A549 (cell line): Measurements from ENCODE around the gene L3MBTL4. TPM values are rescaled to one million over a fixed set of nuclear protein-coding genes. Genes with fewer than 3 reads are reported as not detected.

ENCODE experiments used
- ATAC-seq, 2 experiments: fragments of 200-7000 bp in 1 of 2; fragments of >200 bp in 1 of 2; cut with Nextera tagmentation in 1 of 2; cut with Tn5 transposase in 1 of 2; 3 replicates each; pipeline versions ENCODE4 v1.8.0 to v1.9.1; 2018 to 2020; ENCODE audit warnings: mild to moderate bottlenecking in 1 of 2, moderate library complexity in 1 of 2
- CTCF ChIA-PET: fragments of 300-600 bp; sonication (Branson Sonifier 250); formaldehyde crosslinking; extraction: SDS; loops from one replicate; lab custom pipeline; 2021; ENCODE audit warnings: antibody characterized with exemption, inconsistent platforms; lab: Yijun Ruan, JAX
- POLR2A ChIA-PET: fragments of 350-600 bp; formaldehyde crosslinking; extraction: SDS; loops from one replicate; lab custom pipeline; 2021; ENCODE audit warnings: antibody characterized with exemption, inconsistent platforms; lab: Yijun Ruan, JAX
- DNase-seq, 2 experiments: peaks; one replicate each; pipeline versions ENCODE4 v3.0.0 to v3.0.0-alpha.2; 2011 to 2016; ENCODE audit warnings: low read depth in 1 of 2, low spot score in 1 of 2
- FAIRE-seq: peaks from 2 replicates; lab custom pipeline; 2011; peaks lifted over from hg19 to GRCh38; lab: Jason Lieb, UNC
- H3K27ac ChIP-seq, 2 experiments: fragments of >200 bp; sonication (Bioruptor Twin); formaldehyde crosslinking; 3 replicates each; pipeline ENCODE4 v1.5.1; 2016 to 2017
- H3K4me1 ChIP-seq: fragments of >200 bp; sonication (Bioruptor Twin); formaldehyde crosslinking; 3 replicates; pipeline ENCODE4 v1.6.1; 2016
- H3K4me2 ChIP-seq: fragments of >200 bp; sonication (Bioruptor Twin); formaldehyde crosslinking; 3 replicates; pipeline ENCODE4 v1.6.1; 2016
- H3K4me3 ChIP-seq: fragments of >200 bp; sonication (Bioruptor Twin); formaldehyde crosslinking; 3 replicates; pipeline ENCODE4 v1.5.1; 2016
- H3K9me3 ChIP-seq: fragments of >200 bp; sonication (Bioruptor Twin); formaldehyde crosslinking; 3 replicates; pipeline ENCODE4 v1.6.1; 2016
- BHLHE40 ChIP-seq: IDR thresholded peaks from 2 replicates; pipeline ENCODE4 v1.6.1; 2012; ENCODE audit warnings: low read depth, low read length, inconsistent platforms
- FOSL2 ChIP-seq, 2 experiments: fragments of 450-650 bp in 1 of 2; fragments of >200 bp in 1 of 2; sonication (Bioruptor Twin) in 1 of 2; formaldehyde crosslinking; IDR thresholded peaks; 2 replicates each; pipeline versions ENCODE4 v1.5.0 to v1.6.1; 2016 to 2020; ENCODE audit warnings: mild to moderate bottlenecking in 1 of 2, moderate library complexity in 1 of 2
- HES2 ChIP-seq: fragments of >200 bp; sonication (Bioruptor Twin); formaldehyde crosslinking; IDR thresholded peaks from 2 replicates; pipeline ENCODE4 v1.6.1; 2016
- HEYL ChIP-seq: fragments of 250-450 bp; sonication (Bioruptor Pico); IDR thresholded peaks from 2 replicates; pipeline ENCODE4 v1.8.0; 2021; ENCODE audit warnings: mild to moderate bottlenecking, moderate library complexity
- HOXA7 ChIP-seq: fragments of 250-450 bp; sonication (Bioruptor Pico); IDR thresholded peaks from 2 replicates; pipeline ENCODE4 v1.5.0; 2020; ENCODE audit warnings: mild to moderate bottlenecking, moderate library complexity
- HOXB5 ChIP-seq: fragments of 250-450 bp; sonication (Bioruptor Pico); IDR thresholded peaks from 2 replicates; pipeline ENCODE4 v1.5.0; 2020; ENCODE audit warnings: mild to moderate bottlenecking, moderate library complexity
- JUN ChIP-seq, 2 experiments: fragments of >200 bp; sonication (Bioruptor Twin); formaldehyde crosslinking; IDR thresholded peaks; 2 replicates in 1 of 2; 3 replicates in 1 of 2; pipeline ENCODE4 v1.6.1; 2016 to 2017
- KDM5A ChIP-seq: fragments of 200-600 bp; sonication (generic); IDR thresholded peaks from 2 replicates; pipeline ENCODE4 v1.6.1; 2016; ENCODE audit warnings: antibody characterized with exemption, mild to moderate bottlenecking
- NR3C1 ChIP-seq: fragments of >200 bp; sonication (Bioruptor Twin); formaldehyde crosslinking; IDR thresholded peaks from 3 replicates; pipeline ENCODE4 v1.6.1; 2017
- POLR2A ChIP-seq: IDR thresholded peaks from 2 replicates; pipeline ENCODE4 v1.6.1; 2012; ENCODE audit warnings: mild to moderate bottlenecking, low read length
- RARB ChIP-seq: fragments of 250-450 bp; sonication (Bioruptor Pico); IDR thresholded peaks from 2 replicates; pipeline ENCODE4 v1.8.0; 2021; ENCODE audit warnings: mild to moderate bottlenecking, moderate library complexity
- RCOR1 ChIP-seq: fragments of 150-350 bp; IDR thresholded peaks from 2 replicates; pipeline ENCODE4 v1.6.1; 2014; ENCODE audit warnings: antibody characterized with exemption, low read length, low read depth
- RFX5 ChIP-seq: fragments of 450-650 bp; IDR thresholded peaks from 2 replicates; pipeline ENCODE4 v1.7.1; 2014; ENCODE audit warnings: antibody characterized with exemption, mild to moderate bottlenecking, moderate library complexity
- RNF2 ChIP-seq: fragments of 200-600 bp; sonication (generic); IDR thresholded peaks from 2 replicates; pipeline ENCODE4 v1.6.1; 2016; ENCODE audit warnings: low read depth, mild to moderate bottlenecking, antibody characterized with exemption, moderate library complexity, borderline replicate concordance
- SREBF2 ChIP-seq: fragments of 450-650 bp; IDR thresholded peaks from 2 replicates; pipeline ENCODE4 v1.6.1; 2014; ENCODE audit warnings: mild to moderate bottlenecking, moderate library complexity
- TFCP2L1 ChIP-seq: fragments of 250-450 bp; sonication (Bioruptor Pico); IDR thresholded peaks from 2 replicates; pipeline ENCODE4 v1.5.0; 2021; ENCODE audit warnings: mild to moderate bottlenecking
- TP53 ChIP-seq: fragments of 250-450 bp; sonication (Bioruptor Pico); IDR thresholded peaks from 2 replicates; pipeline ENCODE4 v1.5.0; 2021; ENCODE audit warnings: mild to moderate bottlenecking, moderate library complexity
- WGBS: methylation state at CpG from one replicate; pipeline ENCODE4 v1.1.6; 2017; ENCODE audit errors: missing lambda C conversion rate; 5-methylcytosine and 5-hydroxymethylcytosine counted together
- polyA plus RNA-seq, 4 experiments: library from polyadenylated mRNA; depleted of rRNA in 3 of 4; stranded (reverse); fragments of >200 nt; fragmentation: RNase III in 1 of 4; extraction: RNeasy Plus Mini Kit Qiagen cat#74134 plus additional on column Dnase treatment in 1 of 4; gene quantifications; 2 replicates in 3 of 4; 3 replicates in 1 of 4; pipeline ENCODE4 v1.2.3, GENCODE V29; 2011 to 2017
- TF ChIP-seq, protein P1 (sequence below): fragments of 250-450 bp; sonication (Bioruptor Pico); IDR thresholded peaks from 2 replicates; pipeline ENCODE4 v1.5.0; 2021; ENCODE audit warnings: mild to moderate bottlenecking, moderate library complexity, borderline replicate concordance
- TF ChIP-seq, protein P2 (sequence below): fragments of 150-350 bp; IDR thresholded peaks from 2 replicates; pipeline ENCODE4 v1.6.1; 2014; ENCODE audit warnings: low read depth, mild to moderate bottlenecking, low read length

L3MBTL4 gene
- polyA plus RNA-seq, 2 of the 4 experiments (the other 2 are of a cell fraction) = 0.03 to 0.06 TPM

DNA sequence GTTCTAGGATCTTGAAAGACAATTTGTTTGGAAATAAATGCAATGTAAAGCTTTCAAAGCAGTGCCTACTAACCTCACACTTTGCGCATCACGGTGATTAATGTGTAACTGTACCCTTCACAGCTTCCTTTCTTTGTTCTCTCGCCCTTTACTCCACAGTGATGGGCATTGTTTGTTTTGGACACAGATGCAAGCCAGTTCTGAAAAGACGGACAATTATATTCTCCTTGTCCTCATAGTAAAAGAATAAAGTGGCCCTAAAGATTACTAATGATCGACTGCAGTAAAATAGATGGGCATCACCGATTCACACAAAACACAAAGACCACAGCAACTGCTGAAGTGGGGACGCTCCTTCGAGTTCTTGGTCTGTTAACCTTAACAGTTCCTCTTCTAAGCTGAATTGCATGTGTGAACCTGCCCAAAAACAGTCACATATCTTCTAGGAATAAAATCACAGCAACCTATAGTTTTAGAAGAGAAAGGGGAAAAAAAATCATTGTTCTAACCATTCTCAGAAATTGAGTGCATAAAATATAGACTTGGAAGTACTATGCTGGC, 7.7 kb downstream of the L3MBTL4 start:
- FAIRE-seq (no peak), DNase-seq (no peak), ATAC-seq (no peak)
- H3K27ac ChIP-seq = no peak overlapping the region
- H3K4me2 ChIP-seq = no peak overlapping the region
- no peak overlapping the region for H3K4me3 ChIP-seq
- H3K9me3 ChIP-seq = no peaks in the 10 kb centered on the region
- no peaks in the 10 kb centered on the region for H3K4me1 ChIP-seq
- CTCF ChIA-PET = no interaction called here
- WGBS = 29% methylated on average over 8 of the region's 8 CpGs
- no peak for TF ChIP-seq JUN (IDR thresholded peaks at IDR 0.05)
- no peak for TF ChIP-seq HEYL (CRISPR knock-in tag)
- TF ChIP-seq BHLHE40 = no peak
- TF ChIP-seq, protein P1, sequence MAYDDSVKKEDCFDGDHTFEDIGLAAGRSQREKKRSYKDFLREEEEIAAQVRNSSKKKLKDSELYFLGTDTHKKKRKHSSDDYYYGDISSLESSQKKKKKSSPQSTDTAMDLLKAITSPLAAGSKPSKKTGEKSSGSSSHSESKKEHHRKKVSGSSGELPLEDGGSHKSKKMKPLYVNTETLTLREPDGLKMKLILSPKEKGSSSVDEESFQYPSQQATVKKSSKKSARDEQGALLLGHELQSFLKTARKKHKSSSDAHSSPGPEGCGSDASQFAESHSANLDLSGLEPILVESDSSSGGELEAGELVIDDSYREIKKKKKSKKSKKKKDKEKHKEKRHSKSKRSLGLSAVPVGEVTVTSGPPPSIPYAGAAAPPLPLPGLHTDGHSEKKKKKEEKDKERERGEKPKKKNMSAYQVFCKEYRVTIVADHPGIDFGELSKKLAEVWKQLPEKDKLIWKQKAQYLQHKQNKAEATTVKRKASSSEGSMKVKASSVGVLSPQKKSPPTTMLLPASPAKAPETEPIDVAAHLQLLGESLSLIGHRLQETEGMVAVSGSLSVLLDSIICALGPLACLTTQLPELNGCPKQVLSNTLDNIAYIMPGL = no peak
- POLR2A ChIA-PET = no interaction called here

GRCh38 chr18:6406075-6406909, 8.4 kb downstream of the L3MBTL4 start:
- Histone ChIP-seq H3K4me1 (no peaks in the 10 kb centered on the region), H3K27ac (no peak overlapping the region), H3K4me2 (no peak overlapping the region), H3K4me3 (no peak overlapping the region), H3K9me3 (no peaks in the 10 kb centered on the region)
- TF ChIP-seq NR3C1 = no peak
- no peak for TF ChIP-seq KDM5A
- no peak for TF ChIP-seq SREBF2
- TF ChIP-seq FOSL2 (IDR thresholded peaks at IDR 0.05) = no peak
- TF ChIP-seq FOSL2 (CRISPR knock-in tag; IDR thresholded peaks at IDR 0.05) = no peak
- TF ChIP-seq HOXA7 = no peak
- no peak for TF ChIP-seq RCOR1
- TF ChIP-seq RNF2 = no peak
- no peak for TF ChIP-seq TFCP2L1 (CRISPR knock-in tag)
- no peak for TF ChIP-seq RFX5
- TF ChIP-seq, protein P2, sequence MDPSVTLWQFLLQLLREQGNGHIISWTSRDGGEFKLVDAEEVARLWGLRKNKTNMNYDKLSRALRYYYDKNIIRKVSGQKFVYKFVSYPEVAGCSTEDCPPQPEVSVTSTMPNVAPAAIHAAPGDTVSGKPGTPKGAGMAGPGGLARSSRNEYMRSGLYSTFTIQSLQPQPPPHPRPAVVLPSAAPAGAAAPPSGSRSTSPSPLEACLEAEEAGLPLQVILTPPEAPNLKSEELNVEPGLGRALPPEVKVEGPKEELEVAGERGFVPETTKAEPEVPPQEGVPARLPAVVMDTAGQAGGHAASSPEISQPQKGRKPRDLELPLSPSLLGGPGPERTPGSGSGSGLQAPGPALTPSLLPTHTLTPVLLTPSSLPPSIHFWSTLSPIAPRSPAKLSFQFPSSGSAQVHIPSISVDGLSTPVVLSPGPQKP = no peak
- TF ChIP-seq RARB (CRISPR knock-in tag) = no peak
- TF ChIP-seq POLR2A = no peak
- no peak for TF ChIP-seq HEYL (CRISPR knock-in tag)
- TF ChIP-seq, protein P1 = no peak
- TF ChIP-seq HOXB5 = no peak
- no peak for TF ChIP-seq HES2
- no peak for TF ChIP-seq TP53
- ChIA-PET CTCF (no interaction called here), POLR2A (no interaction called here)
- 8% methylated on average over 10 of the region's 10 CpGs for WGBS
- no peak for FAIRE-seq
- no peak for ATAC-seq
- DNase-seq = no peak
